SK-N-MC (cell line): ENCODE measurements around the gene CENPU.

Source experiments
- EZH2 ChIP-seq: fragments of 200-600 bp; sonication (generic); IDR thresholded peaks from one replicate; pipeline ENCODE4 v1.6.1; 2017; ENCODE audit warnings: antibody characterized with exemption
- POLR2AphosphoS5 ChIP-seq: IDR thresholded peaks from 2 replicates; pipeline ENCODE4 v1.6.1; 2012; ENCODE audit warnings: mild to moderate bottlenecking, low read depth, low read length, borderline replicate concordance

GRCh38 chr4:184649026-184649970 lies 84.6 kb downstream of the CENPU start, which contains the start of the genes CASP3 and PRIMPOL:
- TF ChIP-seq POLR2AphosphoS5 (peak; percentile 86), EZH2 (no peak)
